Tibial nerve (tissue), 3 donors: Measurements from ENCODE around the gene ULBP1.
"Not testable (repeated sequence)": the region's sequence is repeated elsewhere in the genome, so short reads cannot be mapped to it uniquely, and the experiment has no call there.

Source experiments
- CTCF ChIP-seq, 5 experiments: fragments of 200-600 bp in 3 of 5; fragments of 450-650 bp in 2 of 5; sonication (generic) in 3 of 5; IDR thresholded peaks; one replicate each; pipeline ENCODE4 v1.5.1; 2016 to 2019; ENCODE audit warnings: antibody characterized with exemption in 5 of 5, mild to moderate bottlenecking in 3 of 5, moderate library complexity in 2 of 5
- POLR2A ChIP-seq, 2 donors: fragments of 450-650 bp; IDR thresholded peaks; one replicate each; pipeline ENCODE4 v1.6.1; 2017; ENCODE audit warnings: antibody characterized with exemption in 2 of 2, mild to moderate bottlenecking in 2 of 2, moderate library complexity in 2 of 2

GRCh38 chr6:149953934-149954327, 9.8 kb upstream of the ULBP1 start:
- not testable (repeated sequence) for TF ChIP-seq CTCF, POLR2A (IDR thresholded peaks at IDR 0.05)
